ENCODE data around the gene TLL1.

The TLL1 gene

GRCh38 chr4:165872461-165873297 is at the start of gene TLL1:
TSS of gene TLL1 (plus strand) at chr4:165873237. CDS start at chr4:165873905, 668 bp downstream.
- no peak for DNase-seq

- DNase-seq = no peak
These were observed 46.9 kb upstream of the TLL1 start for GRCh38 chr4:165826166-165826565.

- no peak for DNase-seq
These were observed 46.0 kb upstream of the TLL1 start for GRCh38 chr4:165827018-165827417.

DNA sequence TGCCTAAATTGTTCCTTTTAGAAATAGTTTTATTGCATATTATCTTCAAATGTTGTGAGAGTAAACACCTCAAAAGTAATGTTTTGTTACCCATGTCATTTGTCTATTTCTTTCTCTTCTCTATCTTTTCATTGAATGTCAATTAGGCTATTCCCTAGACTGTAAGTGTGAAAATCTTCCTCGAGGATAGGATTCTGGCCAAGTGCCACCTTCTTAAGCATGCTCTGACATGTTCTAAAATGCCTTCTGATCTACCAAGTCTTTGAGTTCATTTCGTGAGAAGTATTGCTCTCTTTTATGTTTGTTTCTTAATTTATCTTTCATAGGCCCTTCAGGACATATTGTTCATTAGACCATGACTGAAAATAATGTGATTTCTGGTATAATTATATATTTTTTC is 44.1 kb upstream of the TLL1 start:
- DNase-seq = no peak

- no peak for DNase-seq
These were observed 38.9 kb upstream of the TLL1 start for GRCh38 chr4:165834116-165834515.

GRCh38 chr4:165838575-165838974 is 34.5 kb upstream of the TLL1 start:
- no peak for DNase-seq

DNA sequence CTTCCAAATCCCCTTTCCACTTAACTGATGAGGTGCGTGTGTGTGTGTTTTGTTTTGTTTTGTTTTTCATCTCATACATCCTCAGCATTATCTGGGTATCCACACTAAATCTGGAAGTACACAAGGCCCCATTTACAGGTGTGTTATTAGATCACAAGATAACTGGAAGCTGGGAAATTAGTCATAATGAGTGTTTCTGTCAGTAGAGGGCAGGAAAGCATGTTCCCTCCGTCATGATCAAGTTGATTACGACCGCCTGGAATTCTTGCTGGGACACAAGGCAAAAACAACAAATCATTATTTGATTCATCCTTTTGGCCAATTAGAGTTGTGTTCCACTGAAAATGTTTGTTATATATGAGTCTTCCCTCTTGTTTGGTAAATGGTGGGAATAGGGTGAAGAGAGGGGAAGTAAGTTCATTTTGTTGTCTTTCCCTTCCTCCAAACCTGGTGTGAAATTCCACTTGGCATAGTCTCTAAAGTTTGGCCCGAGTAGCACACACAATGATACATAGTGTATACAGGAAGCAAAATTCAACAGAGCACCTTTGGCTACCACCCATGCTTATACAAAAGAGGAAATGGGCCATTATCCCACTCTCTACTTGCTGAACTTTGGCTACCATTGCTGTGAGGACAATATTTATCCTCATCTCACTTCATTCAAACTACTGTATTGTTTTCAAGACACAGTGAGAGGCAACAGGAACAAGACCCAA is 33.3 kb upstream of the TLL1 start:
- DNase-seq = no peak

DNA sequence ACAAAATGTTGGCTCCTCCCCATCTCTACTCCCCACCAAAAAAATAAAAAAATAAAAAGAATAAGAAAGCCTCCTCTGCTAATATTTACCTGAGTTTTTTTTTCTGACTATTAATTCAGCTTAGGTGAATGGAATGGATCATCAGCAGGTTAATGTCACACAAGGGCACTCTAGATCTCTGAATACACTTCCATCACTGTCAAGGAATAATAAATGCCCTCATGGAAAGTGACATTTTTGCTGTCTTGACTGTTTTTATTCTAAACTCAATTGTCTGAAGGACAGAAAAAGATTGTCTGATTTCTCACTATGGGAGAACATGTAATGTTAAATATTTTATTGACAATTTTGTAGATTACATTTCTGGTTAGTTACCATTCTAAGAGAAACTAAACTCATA is 30.4 kb upstream of the TLL1 start:
- DNase-seq = no peak

DNA sequence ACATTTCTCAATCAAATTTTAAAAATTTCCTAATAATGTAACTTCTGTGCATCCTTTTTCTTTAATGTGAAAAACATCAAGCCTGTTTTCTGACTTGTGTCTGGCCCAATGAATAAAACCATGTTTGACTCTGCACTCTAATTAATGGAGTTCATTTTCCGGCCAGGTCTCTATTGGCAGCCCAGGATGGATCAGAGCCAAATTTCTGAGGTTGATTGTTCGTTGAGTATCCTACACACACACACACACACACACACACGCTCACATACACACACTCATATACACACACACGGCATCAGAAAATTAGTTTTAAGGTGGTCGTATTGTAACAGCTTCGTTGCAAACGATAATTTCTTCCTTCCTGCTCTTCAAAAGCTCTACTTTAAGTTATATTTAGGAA is 28.9 kb upstream of the TLL1 start:
- DNase-seq = no peak

GRCh38 chr4:165851256-165851655 is 21.8 kb upstream of the TLL1 start:
- no peak for DNase-seq

DNA sequence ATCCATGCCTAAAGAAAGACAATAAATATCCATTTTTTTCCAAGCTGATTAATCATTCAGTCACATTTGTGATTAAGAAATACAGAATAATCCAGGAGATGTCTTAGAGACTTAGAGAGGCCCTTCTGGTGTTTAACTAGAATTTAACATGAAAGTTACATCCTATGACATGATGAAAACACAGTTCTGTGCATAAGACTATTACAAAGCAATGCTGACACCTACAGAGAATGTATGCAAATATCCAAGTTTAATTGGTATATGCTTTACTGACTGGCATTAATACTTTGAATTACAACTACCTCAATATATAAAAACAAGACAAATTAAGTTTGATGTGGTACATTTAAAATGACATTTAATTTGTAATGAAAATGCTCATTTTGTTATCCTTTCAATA is 17.8 kb upstream of the TLL1 start:
- no peak for DNase-seq

GRCh38 chr4:165861363-165861762 is 11.7 kb upstream of the TLL1 start:
- DNase-seq = no peak

GRCh38 chr4:165864271-165864670 is 8.8 kb upstream of the TLL1 start:
- no peak for DNase-seq

DNA sequence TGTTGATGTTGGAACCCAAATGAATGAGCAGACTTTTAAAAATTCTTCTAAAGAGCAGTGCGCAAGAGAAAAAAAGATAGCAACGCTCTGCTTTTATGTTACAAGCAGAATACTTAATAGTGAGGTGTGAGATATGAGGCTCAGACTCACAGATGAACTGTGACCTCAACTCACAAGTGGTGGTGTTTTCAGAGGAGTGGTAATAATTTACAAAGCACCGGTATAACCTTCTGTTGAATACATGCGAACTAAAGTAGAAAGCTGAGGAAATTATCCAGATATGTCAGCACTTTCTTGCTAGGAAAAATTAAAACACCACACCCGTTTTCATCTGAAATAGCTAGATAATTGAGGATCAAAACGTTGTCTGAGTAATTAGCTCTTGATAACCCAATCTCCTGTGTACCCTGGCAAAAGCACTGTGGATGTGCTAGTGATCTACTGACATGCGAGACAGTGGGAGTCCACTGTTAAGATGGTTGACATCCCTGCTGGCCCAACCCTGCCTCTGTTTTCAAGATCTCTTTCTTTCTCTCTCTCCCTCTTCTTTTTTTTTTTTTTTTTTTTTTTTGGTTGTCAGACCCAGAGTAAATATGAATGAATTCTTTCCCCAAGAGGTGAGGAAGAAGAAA is 6.9 kb upstream of the TLL1 start:
- DNase-seq = no peak

DNA sequence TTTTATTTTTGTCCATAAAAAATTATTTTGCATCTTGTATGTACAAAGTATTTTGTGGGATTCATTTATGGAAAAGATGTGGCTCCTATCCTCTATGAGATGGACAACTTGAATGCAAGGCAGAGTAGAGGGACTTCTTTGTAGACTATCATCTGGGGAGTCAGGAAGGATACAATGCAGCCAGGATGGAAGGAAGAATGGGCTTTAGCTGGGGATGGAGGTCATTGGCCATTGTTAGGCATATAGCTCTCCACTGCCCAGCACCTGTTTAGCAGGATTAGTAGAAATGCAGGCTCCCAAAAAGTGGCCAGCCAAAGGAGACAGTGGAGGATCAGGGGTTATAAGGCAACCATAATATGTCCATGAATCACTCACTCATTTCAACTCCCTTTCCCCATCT is 5.1 kb upstream of the TLL1 start:
- DNase-seq = no peak

DNA sequence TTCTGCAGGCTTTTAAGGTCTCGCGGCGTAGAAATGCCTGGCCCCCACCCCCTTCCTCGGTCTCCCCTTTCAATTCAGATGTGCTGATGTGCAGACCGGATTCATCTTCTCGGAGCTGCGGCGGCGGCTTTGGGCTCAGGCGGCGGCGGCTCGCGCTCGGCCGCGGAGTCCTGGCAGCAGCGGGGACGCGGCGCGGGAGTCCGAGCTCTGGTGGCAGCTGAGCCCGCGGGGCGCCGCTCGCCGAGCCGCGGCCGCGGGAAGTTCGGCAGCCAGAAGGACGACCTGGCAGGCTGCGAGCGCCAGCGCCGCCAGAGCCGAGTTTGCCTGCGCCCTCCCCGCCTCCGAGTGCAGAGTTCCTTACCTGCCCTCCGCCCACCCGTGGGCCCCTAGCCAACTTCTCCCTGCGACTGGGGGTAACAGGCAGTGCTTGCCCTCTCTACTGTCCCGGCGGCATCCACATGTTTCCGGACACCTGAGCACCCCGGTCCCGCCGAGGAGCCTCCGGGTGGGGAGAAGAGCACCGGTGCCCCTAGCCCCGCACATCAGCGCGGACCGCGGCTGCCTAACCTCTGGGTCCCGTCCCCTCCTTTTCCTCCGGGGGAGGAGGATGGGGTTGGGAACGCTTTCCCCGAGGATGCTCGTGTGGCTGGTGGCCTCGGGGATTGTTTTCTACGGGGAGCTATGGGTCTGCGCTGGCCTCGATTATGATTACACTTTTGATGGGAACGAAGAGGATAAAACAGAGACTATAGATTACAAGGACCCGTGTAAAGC is 448 bp downstream of the TLL1 start:
- DNase-seq = no peak

GRCh38 chr4:165874072-165874790 is 1.2 kb downstream of the TLL1 start:
- no peak for DNase-seq

- DNase-seq = no peak
These were observed 1.8 kb downstream of the TLL1 start for GRCh38 chr4:165874791-165875371.

DNA sequence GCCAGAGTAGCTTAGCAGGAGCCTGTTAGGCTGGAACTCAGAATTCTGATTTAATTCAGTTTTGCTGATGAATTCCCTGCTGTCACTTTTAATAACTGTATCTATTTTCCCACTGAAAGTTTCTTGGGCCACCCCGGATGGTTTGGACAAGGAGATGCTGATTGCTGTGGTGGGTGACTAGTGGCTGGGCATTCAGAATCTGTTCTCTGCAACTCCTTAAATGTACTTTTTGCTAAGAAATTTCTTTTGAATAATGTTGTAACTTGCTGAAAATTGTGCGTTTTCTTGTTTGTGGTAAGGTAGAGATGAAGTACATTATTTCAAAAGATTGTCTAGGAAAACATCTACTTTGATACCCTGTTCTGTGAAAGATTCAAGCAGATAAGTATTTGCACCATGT is 2.4 kb downstream of the TLL1 start:
- DNase-seq = no peak

DNA sequence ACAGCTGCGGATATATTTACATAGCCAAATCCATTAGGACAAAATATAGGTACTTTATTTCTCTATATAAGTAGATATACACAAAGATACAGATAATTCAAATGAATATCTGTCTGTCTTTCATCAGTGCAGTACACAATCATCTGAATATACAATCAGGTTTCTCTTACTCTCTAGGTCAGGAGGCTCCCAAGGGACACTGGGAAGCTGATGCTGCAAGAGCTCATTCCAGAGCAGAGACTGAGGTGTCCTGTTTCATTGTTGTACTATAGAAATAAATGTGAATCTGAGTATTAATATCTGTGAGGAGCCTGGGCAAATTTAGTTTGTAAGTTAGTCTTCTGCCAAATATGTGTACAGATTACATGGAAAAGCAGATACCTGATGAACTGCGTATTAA is 4.2 kb downstream of the TLL1 start:
- DNase-seq = no peak

DNA sequence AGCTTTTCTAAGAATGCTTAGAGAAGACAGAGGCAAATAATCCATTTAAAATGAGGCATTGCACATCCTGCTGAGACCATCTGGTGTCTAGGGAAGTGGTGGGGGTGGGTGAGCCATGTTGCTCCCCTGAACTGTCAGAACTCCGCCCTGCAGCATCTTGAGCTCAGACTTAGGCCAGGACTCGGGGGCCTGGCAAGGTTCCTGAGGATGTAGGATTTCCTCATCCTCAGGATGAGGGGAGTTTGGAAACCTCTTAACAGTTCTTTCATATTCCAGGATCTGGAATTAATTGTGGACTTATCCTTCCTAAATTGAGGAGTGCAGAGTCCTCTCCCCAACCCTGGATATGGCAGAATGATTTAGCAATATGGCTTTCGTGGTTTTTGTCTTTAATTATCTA is 6.6 kb downstream of the TLL1 start:
- no peak for DNase-seq

GRCh38 chr4:165894159-165894558 is 21.1 kb downstream of the TLL1 start:
- DNase-seq = no peak

Measured in NCI-H1048 (cell line).